Activated naive CD4-positive, alpha-beta T cell treated with anti-CD3 and anti-CD28 coated beads, Interleukin-2, amount 50 U/mL, for 24 hours (primary cell): ENCODE data around the gene PGD.
"Not testable (repeated sequence)": the region's sequence is repeated elsewhere in the genome, so short reads cannot be mapped to it uniquely, and the experiment has no call there.

ENCODE experiments used
- H3K27ac Mint-ChIP-seq: one replicate; pipeline ENCODE4 v1.8.0; 2021; ENCODE audit warnings: mild to moderate bottlenecking, mixed read lengths
- H3K27me3 Mint-ChIP-seq: one replicate; pipeline ENCODE4 v1.8.0; 2021; ENCODE audit warnings: mixed read lengths
- H3K36me3 Mint-ChIP-seq: one replicate; pipeline ENCODE4 v1.8.0; 2021; ENCODE audit warnings: mixed read lengths
- H3K4me1 Mint-ChIP-seq: one replicate; pipeline ENCODE4 v1.8.0; 2021; ENCODE audit warnings: mixed read lengths
- H3K4me3 Mint-ChIP-seq: one replicate; pipeline ENCODE4 v1.8.0; 2021; ENCODE audit warnings: mild to moderate bottlenecking, mixed read lengths
- H3K9me3 Mint-ChIP-seq: one replicate; pipeline ENCODE4 v1.8.0; 2021; ENCODE audit warnings: mixed read lengths

PGD gene

DNA sequence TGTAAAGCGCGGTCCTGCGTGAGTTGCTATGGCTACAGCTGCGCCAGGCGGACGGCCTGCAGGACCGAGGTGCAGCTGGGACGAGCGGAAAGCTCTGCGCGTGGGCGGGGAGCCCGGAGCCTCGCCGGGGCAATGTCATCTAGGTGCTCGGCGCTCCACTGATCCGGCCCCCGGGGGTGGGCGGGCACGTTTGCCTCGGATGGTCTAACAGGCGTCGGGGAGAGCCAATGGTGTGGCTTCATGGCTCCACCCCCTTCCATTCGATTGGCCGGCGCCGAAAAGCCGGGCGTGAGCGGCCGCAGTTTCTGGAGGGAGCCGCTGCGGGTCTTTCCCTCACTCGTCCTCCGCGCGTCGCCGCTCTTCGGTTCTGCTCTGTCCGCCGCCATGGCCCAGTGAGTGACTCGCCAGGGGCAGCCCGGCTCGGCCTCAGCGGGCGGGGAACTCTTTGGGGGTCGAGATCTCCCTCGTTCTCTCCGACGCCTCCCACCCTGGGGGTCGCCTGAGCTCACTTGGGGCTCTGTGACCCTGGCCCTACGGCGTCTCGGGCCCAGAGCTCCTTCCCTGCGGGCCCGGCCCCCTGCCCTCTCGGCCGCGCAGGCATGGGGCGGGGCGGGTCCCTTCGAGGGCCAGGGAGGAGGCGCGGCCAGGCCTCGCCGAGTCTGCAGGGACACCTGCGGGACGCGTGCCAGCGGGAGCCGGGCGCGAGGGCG is at the start of gene PGD:
Gene PGD (plus strand): TSS at position 331 of the 710 bp plus-strand sequence. CDS start 54 bp downstream, at position 385.
- peaks cover 29% of the 10 kb centered on the region for H3K4me1 Mint-ChIP-seq
- H3K27me3 Mint-ChIP-seq = no peaks in the 10 kb centered on the region
- H3K27ac Mint-ChIP-seq = peak within 1 kb of the TSS; percentile 70
- H3K36me3 Mint-ChIP-seq = peaks cover 7% of the 10 kb centered on the region
- no peaks in the 10 kb centered on the region for H3K9me3 Mint-ChIP-seq
- peak within 1 kb of the TSS; percentile 94 for H3K4me3 Mint-ChIP-seq

DNA sequence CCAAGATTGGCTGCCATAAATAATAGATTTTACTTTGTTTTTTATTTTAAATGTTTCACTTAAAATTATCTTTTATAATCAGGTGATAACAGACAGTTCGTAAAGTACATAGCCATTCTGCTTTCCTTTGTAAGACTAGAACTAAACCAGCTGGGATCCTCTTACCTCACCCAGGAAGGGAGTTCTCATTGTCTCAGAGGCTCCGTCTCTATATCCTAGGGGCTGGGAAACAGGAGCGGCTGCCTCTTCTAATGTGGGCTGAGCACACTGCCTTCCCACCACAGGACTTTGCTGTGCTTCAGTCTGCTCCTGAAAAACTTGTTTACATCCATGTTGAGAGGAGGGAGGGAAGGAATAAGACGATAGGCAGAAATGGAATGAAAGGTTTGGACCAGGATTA is 45.6 kb upstream of the PGD start:
- no peaks in the 10 kb centered on the region for H3K9me3 Mint-ChIP-seq
- H3K27ac Mint-ChIP-seq = no peak overlapping the region
- no peaks in the 10 kb centered on the region for H3K4me1 Mint-ChIP-seq
- peaks cover 2% of the 10 kb centered on the region for H3K36me3 Mint-ChIP-seq
- H3K27me3 Mint-ChIP-seq = no peaks in the 10 kb centered on the region
- H3K4me3 Mint-ChIP-seq = no peak overlapping the region

DNA sequence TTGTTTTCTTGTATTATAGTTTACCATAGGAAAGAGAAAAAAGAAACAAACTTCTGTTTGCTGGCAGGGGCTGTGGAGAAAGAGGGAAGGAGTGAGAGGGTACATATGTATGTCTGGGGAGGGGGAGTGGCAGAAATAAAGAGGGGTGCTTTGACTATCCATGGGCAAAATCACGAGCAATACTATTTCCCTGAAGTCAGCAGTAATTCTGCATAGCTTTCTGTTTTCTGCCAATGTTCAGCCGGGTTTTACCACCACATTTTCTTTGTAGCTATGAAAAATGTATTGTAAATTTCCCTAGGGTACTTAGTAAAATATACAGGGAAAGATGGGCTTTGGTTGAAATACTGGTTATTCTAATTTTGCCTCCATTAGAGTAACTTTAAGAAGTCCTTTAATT is 45.2 kb upstream of the PGD start:
- Mint-ChIP-seq H3K9me3 (no peaks in the 10 kb centered on the region), H3K4me1 (no peaks in the 10 kb centered on the region), H3K27ac (no peak overlapping the region), H3K4me3 (no peak overlapping the region), H3K36me3 (peaks cover 2% of the 10 kb centered on the region), H3K27me3 (no peaks in the 10 kb centered on the region)

DNA sequence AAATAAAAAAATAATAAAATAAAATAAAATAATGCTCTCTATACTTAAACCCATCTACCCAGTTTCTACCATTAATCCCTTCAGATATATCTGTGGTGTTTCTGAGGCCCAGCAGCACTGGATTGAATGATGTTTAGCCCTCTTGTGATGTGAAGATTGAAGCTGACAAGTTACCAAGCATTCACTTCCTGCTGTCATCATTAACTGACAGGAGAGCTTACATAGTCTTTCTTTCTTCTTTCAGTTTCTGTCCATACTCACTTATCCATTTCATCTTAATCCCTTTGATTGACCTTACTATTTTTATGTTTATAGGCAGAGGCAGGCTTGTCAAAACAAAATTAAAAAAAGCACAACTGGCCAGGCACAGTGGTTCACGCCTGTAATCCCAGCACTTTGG is 38.8 kb upstream of the PGD start:
- H3K27me3 Mint-ChIP-seq = no peaks in the 10 kb centered on the region
- no peaks in the 10 kb centered on the region for H3K4me1 Mint-ChIP-seq
- H3K9me3 Mint-ChIP-seq = no peaks in the 10 kb centered on the region
- no peak overlapping the region for H3K27ac Mint-ChIP-seq
- no peak overlapping the region for H3K4me3 Mint-ChIP-seq
- peaks cover 9% of the 10 kb centered on the region for H3K36me3 Mint-ChIP-seq

DNA sequence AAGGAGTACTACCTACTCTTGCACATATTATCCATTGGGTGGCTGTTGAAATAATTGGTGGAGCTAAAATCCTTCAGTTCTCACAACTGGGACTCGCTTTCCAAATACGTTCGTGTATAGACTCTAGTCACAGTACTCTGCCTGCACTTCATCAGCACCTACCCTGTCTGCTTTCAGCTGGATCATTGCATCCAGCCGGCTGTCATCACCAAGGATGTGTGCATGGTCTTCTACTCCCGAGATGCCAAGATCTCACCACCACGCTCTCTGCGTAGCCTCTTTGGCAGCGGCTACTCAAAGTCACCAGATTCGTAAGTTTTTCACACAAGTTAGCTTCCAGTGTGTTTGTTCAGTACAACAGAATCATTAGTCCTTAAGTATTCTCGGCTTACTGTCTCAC is 37.3 kb upstream of the PGD start:
- Mint-ChIP-seq H3K4me3 (no peak overlapping the region), H3K27me3 (no peaks in the 10 kb centered on the region), H3K9me3 (no peaks in the 10 kb centered on the region), H3K27ac (no peak overlapping the region), H3K4me1 (no peaks in the 10 kb centered on the region), H3K36me3 (peaks cover 14% of the 10 kb centered on the region)

DNA sequence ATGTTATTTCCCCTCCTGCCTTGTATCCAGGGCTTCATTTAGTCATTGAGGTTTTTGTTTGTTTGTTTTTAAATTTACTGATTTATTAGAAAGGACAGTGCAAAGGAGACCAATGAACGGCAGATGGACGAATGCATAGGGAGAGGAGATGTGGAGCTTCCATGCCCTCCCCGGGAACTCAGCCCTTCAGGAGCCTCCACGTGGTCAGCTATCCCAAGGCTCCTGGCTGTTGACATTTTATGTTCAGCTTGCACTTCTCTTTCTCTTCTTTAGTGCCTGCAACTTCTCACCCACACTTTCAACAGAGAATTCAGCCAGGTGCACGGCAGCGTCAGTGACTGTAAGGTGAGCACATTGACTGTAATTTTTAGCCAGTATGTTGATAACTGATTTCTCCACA is 30.7 kb upstream of the PGD start:
- no peaks in the 10 kb centered on the region for H3K4me1 Mint-ChIP-seq
- no peak overlapping the region for H3K27ac Mint-ChIP-seq
- H3K9me3 Mint-ChIP-seq = no peaks in the 10 kb centered on the region
- no peaks in the 10 kb centered on the region for H3K27me3 Mint-ChIP-seq
- H3K4me3 Mint-ChIP-seq = no peak overlapping the region
- H3K36me3 Mint-ChIP-seq = peaks cover 5% of the 10 kb centered on the region

DNA sequence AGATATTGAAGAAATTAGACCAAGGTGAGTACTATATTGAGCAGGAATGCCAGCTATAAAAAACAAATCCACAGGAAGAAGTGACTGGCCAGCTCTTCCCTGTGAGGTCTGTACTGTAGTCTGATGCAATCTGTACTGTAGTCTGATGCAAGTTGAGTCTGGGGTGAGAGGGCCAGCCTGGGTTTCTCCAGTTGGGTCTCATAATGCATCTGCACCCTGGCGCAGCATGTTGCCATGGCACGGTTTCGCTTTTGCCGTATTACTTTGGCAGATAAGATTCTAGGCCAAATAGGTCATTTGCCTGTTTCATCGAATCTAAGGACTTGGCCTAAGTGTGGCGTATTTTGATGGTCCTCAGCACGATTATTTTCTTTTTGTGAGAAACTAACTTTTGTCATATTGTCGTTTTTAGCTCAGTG is 24.4 kb upstream of the PGD start:
- Mint-ChIP-seq H3K27me3 (no peaks in the 10 kb centered on the region), H3K4me1 (no peaks in the 10 kb centered on the region), H3K9me3 (no peaks in the 10 kb centered on the region), H3K27ac (no peak overlapping the region), H3K4me3 (no peak overlapping the region), H3K36me3 (no peaks in the 10 kb centered on the region)

DNA sequence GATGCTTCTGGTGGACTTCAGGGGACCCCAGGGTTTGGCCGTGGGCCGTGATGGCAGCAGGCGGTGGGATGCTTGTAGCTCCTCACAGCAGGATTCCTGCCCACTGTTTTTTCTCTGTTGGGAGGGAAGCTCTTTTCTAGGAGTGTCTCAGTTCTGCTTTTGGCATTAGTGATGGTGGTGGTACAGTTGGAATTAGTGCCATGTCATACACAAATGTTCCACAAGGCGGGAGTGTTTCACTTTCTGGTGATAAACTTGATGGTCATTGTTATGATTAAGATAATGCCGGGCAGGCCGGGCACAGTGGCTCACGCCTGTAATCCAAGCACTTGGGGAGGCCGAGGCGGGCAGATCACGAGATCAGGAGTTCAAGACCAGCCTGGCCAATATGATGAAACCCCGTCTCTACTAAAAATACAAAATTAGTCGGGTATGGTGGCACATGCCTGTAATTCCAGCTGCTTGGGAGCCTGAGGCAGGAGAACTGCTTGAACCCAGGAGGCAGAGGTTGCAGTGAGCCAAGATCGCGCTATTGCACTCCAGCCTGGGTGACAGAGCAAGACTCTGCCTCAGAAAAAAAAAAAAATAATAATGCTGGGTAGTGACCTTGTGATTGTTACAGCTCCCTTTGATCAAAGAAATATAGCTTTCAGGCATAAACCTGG is 21.4 kb upstream of the PGD start:
- H3K4me3 Mint-ChIP-seq, H3K36me3 Mint-ChIP-seq, H3K27ac Mint-ChIP-seq, H3K4me1 Mint-ChIP-seq, H3K27me3 Mint-ChIP-seq, H3K9me3 Mint-ChIP-seq: not testable (repeated sequence)

DNA sequence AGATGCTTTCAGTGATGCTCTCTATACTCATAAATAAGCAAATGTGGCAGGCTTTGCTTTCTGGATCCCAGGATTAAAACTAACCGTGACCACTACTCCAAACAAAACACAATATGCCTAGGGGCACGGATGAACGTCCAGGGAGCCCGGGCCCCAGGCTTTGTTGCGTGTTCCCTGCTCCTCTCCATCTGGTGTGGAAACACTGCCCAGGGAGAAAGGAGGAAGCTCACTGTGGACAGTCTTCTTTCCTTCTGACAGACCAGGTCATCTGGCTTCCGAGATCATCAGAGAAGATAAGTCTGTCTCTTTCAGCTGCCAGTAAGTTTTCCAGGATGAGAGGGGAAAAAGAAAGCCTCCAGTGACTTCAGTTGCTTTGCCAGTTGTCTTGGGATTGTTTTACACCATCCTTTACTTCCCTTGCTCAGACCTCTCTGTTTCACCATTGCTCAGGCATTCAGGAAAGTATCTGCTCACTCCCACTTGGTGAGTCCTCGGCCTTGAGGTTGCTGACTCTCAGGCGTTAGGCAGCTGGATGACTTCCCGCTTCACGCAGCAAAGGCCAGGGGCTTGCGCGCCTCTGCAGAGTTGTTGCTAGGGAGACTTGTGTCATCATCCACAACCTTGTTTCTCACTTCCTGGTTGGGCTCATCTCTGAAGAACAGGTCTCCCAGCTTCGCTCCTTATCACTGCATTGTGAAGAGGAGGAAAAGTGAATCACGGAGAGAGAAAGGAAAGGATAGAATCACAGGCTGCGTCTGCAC is 20.6 kb upstream of the PGD start:
- Mint-ChIP-seq H3K4me1 (no peaks in the 10 kb centered on the region), H3K27ac (no peak overlapping the region), H3K36me3 (no peaks in the 10 kb centered on the region)

DNA sequence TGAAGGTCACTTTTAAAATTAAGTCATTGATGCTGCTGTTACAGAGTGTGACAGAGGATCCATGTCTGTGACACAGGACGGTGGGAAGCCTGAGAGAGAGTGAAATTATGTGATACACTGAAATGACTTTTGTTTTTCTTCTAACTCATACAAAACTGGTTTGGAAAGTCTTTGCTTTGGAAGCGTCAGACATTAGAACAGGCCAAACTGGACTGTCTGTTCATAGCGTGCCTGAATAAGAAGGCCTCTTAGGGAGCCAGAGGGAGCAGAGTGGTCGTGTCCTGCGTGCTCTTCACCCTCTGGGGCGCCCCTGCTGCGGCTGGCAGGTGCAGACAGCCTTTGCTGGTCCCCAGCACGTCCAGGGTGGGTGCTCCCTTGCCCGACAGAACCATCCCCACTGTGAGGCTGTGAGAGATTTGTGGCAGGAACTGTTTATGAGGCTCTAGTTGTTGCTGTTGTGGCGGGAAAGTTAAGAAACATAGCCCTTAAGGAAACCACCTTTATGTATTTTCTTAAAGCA is 19.7 kb upstream of the PGD start:
- Mint-ChIP-seq H3K4me1 (no peaks in the 10 kb centered on the region), H3K9me3 (no peaks in the 10 kb centered on the region), H3K27me3 (no peaks in the 10 kb centered on the region), H3K4me3 (no peak overlapping the region), H3K36me3 (no peaks in the 10 kb centered on the region), H3K27ac (no peak overlapping the region)

More for the DNA sequence above, 20.6 kb upstream of the PGD start:
- Mint-ChIP-seq H3K27me3 (no peaks in the 10 kb centered on the region), H3K4me3 (no peak overlapping the region), H3K9me3 (no peaks in the 10 kb centered on the region)

DNA sequence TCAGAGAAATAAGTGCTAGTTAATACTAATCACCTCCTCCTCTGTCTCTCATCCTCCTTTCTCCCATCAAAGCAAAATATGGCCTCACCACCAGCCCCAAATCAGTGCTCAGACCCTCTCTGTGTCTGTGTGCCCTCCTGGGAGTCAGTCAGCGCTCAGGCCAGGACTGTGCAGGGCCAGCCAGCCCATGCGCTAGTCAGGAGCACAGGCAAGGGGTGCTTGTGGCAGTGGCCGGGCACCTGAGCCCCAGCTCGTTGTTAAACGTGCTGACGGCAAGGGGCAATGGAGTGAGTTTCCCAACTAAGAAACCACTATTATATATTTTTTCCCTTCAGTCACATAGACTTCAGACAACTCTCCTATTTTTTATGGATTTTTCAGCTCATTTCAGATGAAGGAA is 19.2 kb upstream of the PGD start:
- Mint-ChIP-seq H3K9me3 (no peaks in the 10 kb centered on the region), H3K4me1 (no peaks in the 10 kb centered on the region), H3K27ac (no peak overlapping the region), H3K27me3 (no peaks in the 10 kb centered on the region), H3K4me3 (no peak overlapping the region), H3K36me3 (peaks cover 2% of the 10 kb centered on the region)

DNA sequence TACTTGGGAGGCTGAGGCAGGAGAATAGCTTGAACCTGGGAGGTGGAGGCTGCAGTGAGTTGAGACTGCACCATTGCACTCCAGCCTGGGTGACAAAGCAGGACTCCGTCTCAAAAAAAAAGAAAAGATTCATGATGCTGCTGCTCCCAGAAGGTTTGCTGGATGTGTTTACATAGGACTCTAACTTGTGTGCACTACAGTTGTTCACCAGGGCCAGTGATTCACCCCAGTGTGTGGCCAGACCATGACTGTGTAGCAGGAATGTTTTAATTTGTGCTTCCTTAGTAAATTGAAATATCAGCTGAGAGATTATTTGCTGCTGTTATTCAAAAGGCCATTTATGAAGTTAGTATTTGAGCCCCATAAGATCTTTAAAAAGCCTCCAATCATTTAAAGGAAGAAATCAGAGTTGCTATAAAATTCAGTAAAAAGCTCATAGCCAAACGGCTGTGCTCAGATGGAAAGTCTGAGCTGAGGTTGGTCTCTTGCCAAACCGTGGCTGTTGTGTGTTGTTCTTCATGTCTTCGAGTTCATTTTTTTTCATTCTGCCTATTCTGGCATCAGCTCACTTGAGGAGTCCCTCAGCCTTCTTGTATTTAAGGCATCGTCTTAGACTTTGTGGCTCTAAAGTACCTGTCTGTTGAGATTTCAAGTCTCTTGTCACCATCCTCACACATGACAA is 18.1 kb upstream of the PGD start:
- H3K4me3 Mint-ChIP-seq = no peak overlapping the region
- no peaks in the 10 kb centered on the region for H3K27me3 Mint-ChIP-seq
- H3K4me1 Mint-ChIP-seq = no peaks in the 10 kb centered on the region
- peaks cover 2% of the 10 kb centered on the region for H3K36me3 Mint-ChIP-seq
- H3K9me3 Mint-ChIP-seq = no peaks in the 10 kb centered on the region
- no peak overlapping the region for H3K27ac Mint-ChIP-seq

DNA sequence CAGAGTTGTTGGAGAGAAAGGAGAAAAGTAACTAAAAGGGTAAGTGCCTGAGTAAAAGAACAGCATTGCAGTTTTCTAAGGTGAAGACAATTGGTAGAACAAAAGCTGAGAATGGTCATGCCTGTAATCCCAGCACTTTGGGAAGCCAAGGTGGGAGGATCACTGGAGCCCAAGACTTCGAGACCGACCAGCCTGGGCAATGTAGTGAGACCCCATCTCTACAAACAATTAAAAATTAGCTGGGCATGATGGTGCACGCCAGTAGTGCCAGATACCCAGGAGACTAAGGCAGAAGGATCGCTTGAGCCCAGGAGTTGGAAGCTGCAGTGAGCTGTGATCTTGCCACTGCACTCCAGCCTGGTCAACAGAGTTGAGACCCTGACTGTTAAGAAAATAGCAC is 15.2 kb upstream of the PGD start:
- Mint-ChIP-seq H3K4me3 (no peak overlapping the region), H3K9me3 (no peaks in the 10 kb centered on the region), H3K27me3 (no peaks in the 10 kb centered on the region), H3K27ac (no peak overlapping the region), H3K36me3 (peaks cover 2% of the 10 kb centered on the region), H3K4me1 (peaks cover 11% of the 10 kb centered on the region)

DNA sequence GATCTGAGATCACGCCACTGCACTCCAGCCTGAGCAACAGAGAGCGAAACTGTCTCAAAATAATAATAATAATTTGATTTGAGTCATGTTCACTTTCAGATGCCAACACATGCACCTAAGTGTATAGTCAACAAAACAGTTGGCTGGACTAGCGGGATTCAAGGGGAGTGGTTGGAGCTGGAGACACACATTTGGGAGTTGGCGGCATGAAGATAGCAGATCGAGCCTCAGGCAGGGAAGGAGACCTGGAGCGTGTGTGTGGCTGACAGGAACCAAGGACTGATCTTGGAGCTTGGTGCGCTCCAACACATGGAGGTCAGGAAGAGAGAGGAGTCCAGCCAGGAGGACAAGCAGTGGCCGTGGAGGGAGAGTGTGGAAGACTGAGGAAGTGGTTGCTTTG is 14.6 kb upstream of the PGD start:
- H3K27ac Mint-ChIP-seq = no peak overlapping the region
- H3K27me3 Mint-ChIP-seq = no peaks in the 10 kb centered on the region
- H3K36me3 Mint-ChIP-seq = peaks cover 2% of the 10 kb centered on the region

DNA sequence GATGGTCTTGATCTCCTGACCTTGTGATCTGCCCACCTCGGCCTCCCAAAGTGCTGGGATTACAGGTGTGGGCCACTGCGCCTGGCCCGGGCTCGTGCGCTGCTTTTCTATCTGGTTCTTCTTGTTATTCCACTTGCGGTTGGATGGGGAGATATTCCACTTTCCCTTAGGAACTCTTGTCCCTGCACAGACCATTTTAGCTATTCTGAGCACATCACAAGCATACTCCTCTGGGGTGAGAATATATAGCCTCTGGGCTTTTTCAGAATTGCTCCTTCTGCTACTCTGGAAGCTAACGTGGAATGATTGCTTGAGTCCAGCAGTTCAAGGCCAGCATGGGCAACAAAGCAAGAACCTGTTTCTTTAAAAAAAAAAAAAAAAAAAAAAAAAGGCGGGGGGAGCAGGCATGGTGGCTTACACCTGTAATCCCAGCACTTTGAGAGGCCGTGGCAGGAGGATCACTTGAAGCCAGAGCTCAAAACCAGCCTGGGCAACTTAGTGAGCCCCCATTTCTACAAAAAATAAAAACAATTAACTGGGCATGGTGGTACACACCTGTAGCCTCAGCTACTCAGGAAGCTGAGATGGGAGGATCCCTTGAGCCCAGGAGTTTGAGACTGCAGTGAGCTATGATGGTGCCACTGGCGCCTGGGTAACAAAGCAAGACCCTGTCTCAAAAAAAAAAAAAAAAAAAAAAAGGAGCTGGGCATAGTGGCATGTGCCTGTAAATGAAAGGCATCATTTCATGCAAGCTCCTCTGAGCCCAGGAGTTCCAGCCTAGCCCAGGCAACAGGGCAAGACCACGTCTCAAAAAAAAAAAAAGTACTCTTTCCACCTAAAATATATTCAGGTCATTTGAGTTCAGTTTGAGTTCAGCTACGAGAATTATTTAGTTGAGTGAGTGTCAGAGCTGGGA is 11.8 kb upstream of the PGD start:
- H3K4me1 Mint-ChIP-seq = peaks cover 11% of the 10 kb centered on the region
- no peaks in the 10 kb centered on the region for H3K27me3 Mint-ChIP-seq
- H3K27ac Mint-ChIP-seq = no peak overlapping the region
- no peak overlapping the region for H3K4me3 Mint-ChIP-seq
- peaks cover 2% of the 10 kb centered on the region for H3K36me3 Mint-ChIP-seq
- no peaks in the 10 kb centered on the region for H3K9me3 Mint-ChIP-seq

More for the DNA sequence above, 14.6 kb upstream of the PGD start:
- Mint-ChIP-seq H3K9me3 (no peaks in the 10 kb centered on the region), H3K4me1 (peaks cover 11% of the 10 kb centered on the region), H3K4me3 (no peak overlapping the region)
